Measurements from ENCODE around the gene PRPF40B.

DNA sequence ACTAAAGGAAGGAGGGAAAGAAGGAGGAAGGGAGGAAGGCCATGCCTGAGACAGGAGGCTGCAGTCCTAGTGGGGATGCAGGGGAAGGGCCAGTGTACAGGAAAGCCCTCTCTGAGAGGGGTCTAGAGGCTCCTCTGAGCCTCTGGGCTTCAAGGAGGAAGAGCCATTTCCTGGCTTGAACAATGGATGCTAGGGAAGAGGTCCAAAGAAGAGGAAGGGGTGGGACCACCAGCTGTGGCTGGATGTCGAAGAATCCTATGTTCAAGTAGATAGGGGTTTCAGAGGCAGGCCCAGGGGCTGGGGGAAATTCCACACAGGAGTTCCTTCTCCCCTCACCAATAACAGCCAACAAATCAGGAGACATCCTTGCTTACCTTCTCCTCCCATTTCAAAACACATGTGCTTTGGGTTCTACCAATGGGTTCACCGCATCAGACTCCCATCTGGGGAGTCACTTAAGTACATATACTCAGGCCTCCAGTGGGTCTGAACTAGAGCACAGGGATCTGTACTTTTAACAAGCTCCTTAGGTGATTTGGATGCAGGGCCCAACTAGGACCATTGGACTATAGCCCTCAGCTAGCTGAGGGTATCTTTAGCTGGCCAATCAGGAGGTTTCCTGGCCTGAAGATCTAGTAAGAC lies 32.4 kb downstream of the PRPF40B start:
- TF ChIP-seq, protein P1, sequence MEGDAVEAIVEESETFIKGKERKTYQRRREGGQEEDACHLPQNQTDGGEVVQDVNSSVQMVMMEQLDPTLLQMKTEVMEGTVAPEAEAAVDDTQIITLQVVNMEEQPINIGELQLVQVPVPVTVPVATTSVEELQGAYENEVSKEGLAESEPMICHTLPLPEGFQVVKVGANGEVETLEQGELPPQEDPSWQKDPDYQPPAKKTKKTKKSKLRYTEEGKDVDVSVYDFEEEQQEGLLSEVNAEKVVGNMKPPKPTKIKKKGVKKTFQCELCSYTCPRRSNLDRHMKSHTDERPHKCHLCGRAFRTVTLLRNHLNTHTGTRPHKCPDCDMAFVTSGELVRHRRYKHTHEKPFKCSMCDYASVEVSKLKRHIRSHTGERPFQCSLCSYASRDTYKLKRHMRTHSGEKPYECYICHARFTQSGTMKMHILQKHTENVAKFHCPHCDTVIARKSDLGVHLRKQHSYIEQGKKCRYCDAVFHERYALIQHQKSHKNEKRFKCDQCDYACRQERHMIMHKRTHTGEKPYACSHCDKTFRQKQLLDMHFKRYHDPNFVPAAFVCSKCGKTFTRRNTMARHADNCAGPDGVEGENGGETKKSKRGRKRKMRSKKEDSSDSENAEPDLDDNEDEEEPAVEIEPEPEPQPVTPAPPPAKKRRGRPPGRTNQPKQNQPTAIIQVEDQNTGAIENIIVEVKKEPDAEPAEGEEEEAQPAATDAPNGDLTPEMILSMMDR (IDR thresholded peaks at IDR 0.05; ENCODE audit: low read length) = no peak
- TF ChIP-seq EZH2 (optimal IDR thresholded peaks at IDR 0.05; ENCODE audit: low read depth, low read length) (no peak), EZH2phosphoT487 (IDR thresholded peaks at IDR 0.05; ENCODE audit: low read length) (no peak)

Measured in MM.1S (cell line).